GM06990 (cell line): ENCODE measurements around the gene RASGEF1C.

Experiments used
- DNase-seq: peaks from one replicate; pipeline ENCODE4 v3.0.0-alpha.2; 2011; ENCODE audit not compliant: insufficient read length; ENCODE audit errors: extremely low read depth
- H3K27me3 ChIP-seq: replicated peaks from 2 replicates; pipeline ENCODE4 v1.6.0; 2011; ENCODE audit warnings: low read length; ENCODE audit not compliant: control insufficient read depth, insufficient read depth
- H3K36me3 ChIP-seq: 2 replicates; pipeline ENCODE4 v1.5.1; 2011; ENCODE audit warnings: low read length; ENCODE audit not compliant: control insufficient read depth, insufficient read depth
- H3K4me3 ChIP-seq: replicated peaks from 2 replicates; pipeline ENCODE4 v1.5.1; 2011; ENCODE audit warnings: low read depth, mild to moderate bottlenecking, control low read depth, low read length
- CTCF ChIP-seq: IDR thresholded peaks from 2 replicates; pipeline ENCODE4 v1.5.1; 2011; ENCODE audit warnings: low read length, control low read depth, mild to moderate bottlenecking, inconsistent platforms; ENCODE audit not compliant: insufficient read depth, poor library complexity, severe bottlenecking

The RASGEF1C gene

GRCh38 chr5:180172447-180173197 lies 36.4 kb downstream of the RASGEF1C start:
- DNase-seq: no peak
- Histone ChIP-seq H3K4me3 (no peak overlapping the region), H3K27me3 (no peaks in the 10 kb centered on the region; the same call in 1 of the 2 replicates), H3K36me3 (no peaks in the 10 kb centered on the region)
- no peak for TF ChIP-seq CTCF

- no peak for DNase-seq
- Histone ChIP-seq H3K36me3 (no peaks in the 10 kb centered on the region), H3K4me3 (no peak overlapping the region), H3K27me3 (no peaks in the 10 kb centered on the region; the same call in 1 of the 2 replicates)
- TF ChIP-seq CTCF: no peak
Measured at GRCh38 chr5:180171568-180172094, 37.4 kb downstream of the RASGEF1C start.

GRCh38 chr5:180170810-180171567 lies 38.0 kb downstream of the RASGEF1C start:
- Histone ChIP-seq H3K27me3 (no peaks in the 10 kb centered on the region; the same call in 1 of the 2 replicates), H3K4me3 (no peak overlapping the region), H3K36me3 (no peaks in the 10 kb centered on the region)
- DNase-seq: no peak
- TF ChIP-seq CTCF: no peak

GRCh38 chr5:180170106-180170809 lies 38.8 kb downstream of the RASGEF1C start:
- no peaks in the 10 kb centered on the region for H3K36me3 ChIP-seq
- no peak overlapping the region for H3K4me3 ChIP-seq
- no peak for DNase-seq
- no peaks in the 10 kb centered on the region; the same call in 1 of the 2 replicates for H3K27me3 ChIP-seq
- no peak for TF ChIP-seq CTCF

GRCh38 chr5:180169248-180170105 lies 39.5 kb downstream of the RASGEF1C start:
- no peak for TF ChIP-seq CTCF
- H3K36me3 ChIP-seq: no peaks in the 10 kb centered on the region
- H3K4me3 ChIP-seq: no peak overlapping the region
- no peak for DNase-seq
- no peaks in the 10 kb centered on the region; the same call in 1 of the 2 replicates for H3K27me3 ChIP-seq
